KOPT-K1 (cell line): ENCODE results near the gene MRPL50.
"Not testable (repeated sequence)": the region's sequence is repeated elsewhere in the genome, so short reads cannot be mapped to it uniquely, and the experiment has no call there.

Experiments
- H3K27ac ChIP-seq: fragments of 200-600 bp; sonication (generic); 2 replicates; pipeline ENCODE4 v1.5.1; 2016; ENCODE audit warnings: antibody characterized with exemption, mild to moderate bottlenecking, low read depth, low read length; ENCODE audit not compliant: poor library complexity, severe bottlenecking
- H3K36me3 ChIP-seq: fragments of 200-600 bp; sonication (generic); 2 replicates; pipeline ENCODE4 v1.5.1; 2017; ENCODE audit warnings: antibody characterized with exemption, mild to moderate bottlenecking, low read length, moderate library complexity; ENCODE audit not compliant: insufficient read depth
- H3K9me3 ChIP-seq: fragments of 200-600 bp; sonication (generic); 2 replicates; pipeline ENCODE4 v1.5.1; 2017; ENCODE audit warnings: antibody characterized with exemption, low read length, mild to moderate bottlenecking; ENCODE audit not compliant: insufficient read depth, poor library complexity, severe bottlenecking

MRPL50 gene

DNA sequence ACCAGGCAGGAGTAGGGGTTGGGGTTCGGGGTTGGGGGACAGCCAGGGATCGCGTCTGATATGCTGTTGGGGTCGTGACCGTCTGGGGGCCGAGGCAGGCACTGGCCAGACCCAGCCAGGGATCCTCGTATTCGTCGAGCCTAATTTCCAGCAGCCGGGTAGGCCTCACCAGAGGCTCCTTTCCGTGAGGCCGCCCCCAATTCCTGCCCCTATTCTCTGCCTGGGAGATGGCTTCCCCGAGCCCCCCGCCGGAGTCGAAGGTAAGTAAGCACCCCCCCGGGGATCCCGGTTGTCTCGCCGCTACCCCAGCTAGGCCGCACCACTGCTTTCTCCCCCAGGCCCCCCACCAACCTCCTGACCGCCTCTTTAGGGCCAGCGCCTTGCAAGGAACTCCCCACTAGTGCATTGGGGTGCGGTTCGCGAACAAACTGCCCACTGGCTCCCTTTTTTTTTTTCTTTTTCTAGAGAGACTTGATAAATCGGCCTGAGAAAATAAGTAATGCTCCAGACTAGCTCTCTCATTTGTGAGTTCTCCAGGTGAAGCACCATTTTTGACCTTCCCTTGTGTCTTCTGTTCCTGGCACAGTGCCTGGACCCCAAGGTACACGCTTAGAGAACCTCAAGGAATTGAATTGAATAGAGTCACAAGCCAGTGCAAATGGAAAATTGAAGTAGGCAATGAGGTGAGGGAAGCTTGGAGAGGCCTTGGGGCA, 668 bp upstream of the MRPL50 start:
- peak overlapping the region; percentile 63 for H3K27ac ChIP-seq
- peaks cover 34% of the 10 kb centered on the region for H3K9me3 ChIP-seq
- peaks cover 63% of the 10 kb centered on the region for H3K36me3 ChIP-seq

- Histone ChIP-seq H3K36me3 (peaks cover 53% of the 10 kb centered on the region), H3K27ac (peak overlapping the region; percentile 74), H3K9me3 (peaks cover 34% of the 10 kb centered on the region)
Measured at GRCh38 chr9:101397746-101398067, 711 bp downstream of the MRPL50 start.

- no peak overlapping the region for H3K27ac ChIP-seq
- peaks cover 29% of the 10 kb centered on the region for H3K9me3 ChIP-seq
- H3K36me3 ChIP-seq: peaks cover 40% of the 10 kb centered on the region
Measured at GRCh38 chr9:101394687-101395086, 3.7 kb downstream of the MRPL50 start.

DNA sequence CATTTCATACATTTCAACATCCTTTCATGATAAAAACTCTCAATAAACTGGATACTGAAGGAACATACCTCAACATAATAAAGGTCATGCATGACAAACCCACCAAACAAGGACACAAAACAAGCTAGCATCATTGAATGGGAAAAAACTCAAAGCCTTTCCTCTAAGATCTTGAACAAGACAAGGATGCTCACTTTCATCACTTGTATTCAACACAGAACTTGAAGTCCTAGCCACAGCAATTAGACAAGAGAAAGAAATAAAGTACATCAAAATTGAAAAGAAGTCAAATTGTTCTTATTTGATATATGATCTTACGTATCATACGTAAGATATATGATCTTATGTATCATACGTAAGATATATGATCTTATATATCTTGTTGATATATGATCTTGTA, 5.3 kb downstream of the MRPL50 start:
- H3K36me3 ChIP-seq: peaks cover 55% of the 10 kb centered on the region
- no peak overlapping the region for H3K27ac ChIP-seq
- H3K9me3 ChIP-seq: peaks cover 29% of the 10 kb centered on the region

DNA sequence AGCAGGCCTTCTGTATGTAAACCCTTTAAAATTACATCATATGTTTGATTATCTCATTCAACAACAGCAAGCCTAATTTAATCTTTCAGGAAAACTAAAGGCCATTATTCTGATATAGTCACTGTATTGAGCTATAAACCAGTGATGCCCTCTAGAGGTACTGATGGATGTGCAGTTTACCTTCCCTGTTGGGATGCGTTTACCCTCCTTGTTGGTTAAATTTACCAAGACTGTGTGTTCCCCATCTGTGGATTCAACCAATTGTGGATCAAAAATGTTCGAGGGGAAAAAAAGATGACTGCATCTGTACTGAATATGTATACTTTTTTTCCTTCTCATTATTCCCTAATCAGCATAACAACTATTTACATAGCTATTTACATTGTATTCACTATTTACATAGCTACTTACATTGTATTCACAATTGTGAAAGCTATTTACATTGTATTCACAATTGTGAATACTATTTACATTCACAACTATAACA, 9.9 kb downstream of the MRPL50 start:
- peaks cover 47% of the 10 kb centered on the region for H3K36me3 ChIP-seq
- H3K27ac ChIP-seq: no peak overlapping the region
- peaks cover 19% of the 10 kb centered on the region for H3K9me3 ChIP-seq

DNA sequence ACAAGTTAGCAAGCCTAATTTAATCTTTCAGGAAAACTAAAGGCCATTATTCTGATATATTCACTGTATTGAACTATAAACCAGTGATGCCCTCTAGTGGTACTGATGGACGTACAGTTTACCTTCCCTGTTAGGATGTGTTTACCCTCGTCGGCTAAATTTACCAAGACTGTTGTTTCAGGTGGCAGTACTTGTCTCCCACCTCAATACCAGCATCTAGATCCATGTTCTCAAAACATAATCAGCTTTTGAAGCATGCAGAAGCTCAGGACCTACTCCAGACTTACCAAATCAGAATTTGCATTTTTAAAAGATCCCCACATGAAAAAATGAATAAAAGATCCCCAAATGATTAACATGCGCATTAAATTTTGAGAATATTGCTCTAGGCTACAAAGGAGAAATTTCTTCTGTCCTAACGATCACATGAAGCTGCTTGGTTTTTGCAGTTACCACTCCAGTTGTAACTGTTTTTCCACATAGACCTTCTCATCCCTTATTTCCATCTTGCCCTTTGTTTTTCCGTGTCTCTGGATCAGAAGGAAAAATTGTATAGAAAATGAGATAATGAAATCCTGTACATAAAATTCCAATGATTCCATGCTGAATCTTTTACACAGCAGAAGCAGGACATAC, 10.4 kb downstream of the MRPL50 start:
- peaks cover 13% of the 10 kb centered on the region for H3K9me3 ChIP-seq
- H3K27ac ChIP-seq: no peak overlapping the region
- H3K36me3 ChIP-seq: peaks cover 47% of the 10 kb centered on the region

DNA sequence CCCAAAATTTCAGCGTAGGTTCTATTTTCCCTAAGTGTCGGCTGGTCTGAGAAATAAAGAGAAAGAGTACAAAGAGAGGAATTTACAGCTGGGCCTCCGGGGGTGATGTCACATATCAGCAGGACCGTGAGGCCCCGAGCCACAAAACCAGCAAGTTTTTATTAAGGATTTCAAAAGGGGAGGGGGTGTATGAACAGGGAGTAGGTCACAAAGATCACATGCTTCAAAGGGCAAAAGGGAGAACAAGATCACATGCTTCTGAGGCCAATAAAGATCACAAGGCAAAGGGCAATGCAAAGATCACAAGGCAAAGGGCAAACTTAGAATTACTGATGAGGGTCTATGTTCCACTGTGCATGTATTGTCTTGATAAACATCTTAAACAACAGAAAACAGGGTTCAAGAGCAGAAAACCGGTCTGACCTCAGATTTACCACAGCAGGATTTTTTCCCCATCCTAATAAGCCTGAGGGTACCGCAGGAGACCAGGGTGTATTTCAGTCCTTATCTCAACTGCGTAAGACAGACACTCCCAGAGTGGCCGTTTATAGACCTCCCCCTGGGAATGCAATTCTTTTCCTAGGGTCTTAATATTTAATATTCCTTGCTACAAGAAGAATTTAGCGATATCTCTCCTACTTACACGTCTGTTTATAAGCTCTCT, 13.4 kb downstream of the MRPL50 start, which contains the start of gene BAAT:
Gene BAAT, minus strand, starts transcription at position 134 of the 664 bp plus-strand sequence. CDS start 13,602 bp downstream, outside the sequence.
- not testable (repeated sequence) for H3K27ac ChIP-seq
- Histone ChIP-seq H3K36me3 (peaks cover 35% of the 10 kb centered on the region), H3K9me3 (peaks cover 10% of the 10 kb centered on the region)

- H3K27ac ChIP-seq: no peak overlapping the region
- peaks cover 19% of the 10 kb centered on the region for H3K36me3 ChIP-seq
- H3K9me3 ChIP-seq: peaks cover 10% of the 10 kb centered on the region
Measured at GRCh38 chr9:101383361-101383760, 15.1 kb downstream of the MRPL50 start.

GRCh38 chr9:101381833-101382342, 16.5 kb downstream of the MRPL50 start:
- peaks cover 4% of the 10 kb centered on the region for H3K36me3 ChIP-seq
- H3K27ac ChIP-seq: no peak overlapping the region
- H3K9me3 ChIP-seq: peaks cover 10% of the 10 kb centered on the region

DNA sequence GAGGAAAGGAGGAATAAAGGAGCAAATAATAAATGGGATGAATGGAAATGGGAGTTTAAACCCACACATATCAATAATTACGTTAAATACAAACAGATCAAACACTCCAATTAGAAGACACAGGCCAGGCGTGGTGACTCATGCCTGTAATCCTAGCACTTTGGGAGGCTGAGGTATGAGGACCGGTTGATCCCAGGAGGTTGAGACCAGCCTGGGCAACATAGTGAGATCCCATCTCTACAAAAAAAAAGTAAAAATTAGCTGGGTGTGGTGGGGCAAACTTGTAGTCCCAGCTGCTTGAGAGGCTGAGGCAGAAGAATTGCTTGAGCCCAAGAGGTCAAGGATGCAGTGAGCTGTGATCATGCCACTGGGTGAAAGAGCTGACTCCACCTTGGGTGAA, 17.3 kb downstream of the MRPL50 start:
- H3K36me3 ChIP-seq: no peaks in the 10 kb centered on the region
- H3K9me3 ChIP-seq: peaks cover 10% of the 10 kb centered on the region
- no peak overlapping the region for H3K27ac ChIP-seq

GRCh38 chr9:101380295-101380694, 18.1 kb downstream of the MRPL50 start:
- no peaks in the 10 kb centered on the region for H3K36me3 ChIP-seq
- no peak overlapping the region for H3K27ac ChIP-seq
- peaks cover 8% of the 10 kb centered on the region for H3K9me3 ChIP-seq

- no peaks in the 10 kb centered on the region for H3K36me3 ChIP-seq
Measured at GRCh38 chr9:101376111-101376848, 22.1 kb downstream of the MRPL50 start.

GRCh38 chr9:101375546-101375945, 22.9 kb downstream of the MRPL50 start:
- Histone ChIP-seq H3K36me3 (no peaks in the 10 kb centered on the region), H3K27ac (no peak overlapping the region), H3K9me3 (no peaks in the 10 kb centered on the region)

More at GRCh38 chr9:101376111-101376848, 22.1 kb downstream of the MRPL50 start:
- no peaks in the 10 kb centered on the region for H3K9me3 ChIP-seq
- no peak overlapping the region for H3K27ac ChIP-seq

DNA sequence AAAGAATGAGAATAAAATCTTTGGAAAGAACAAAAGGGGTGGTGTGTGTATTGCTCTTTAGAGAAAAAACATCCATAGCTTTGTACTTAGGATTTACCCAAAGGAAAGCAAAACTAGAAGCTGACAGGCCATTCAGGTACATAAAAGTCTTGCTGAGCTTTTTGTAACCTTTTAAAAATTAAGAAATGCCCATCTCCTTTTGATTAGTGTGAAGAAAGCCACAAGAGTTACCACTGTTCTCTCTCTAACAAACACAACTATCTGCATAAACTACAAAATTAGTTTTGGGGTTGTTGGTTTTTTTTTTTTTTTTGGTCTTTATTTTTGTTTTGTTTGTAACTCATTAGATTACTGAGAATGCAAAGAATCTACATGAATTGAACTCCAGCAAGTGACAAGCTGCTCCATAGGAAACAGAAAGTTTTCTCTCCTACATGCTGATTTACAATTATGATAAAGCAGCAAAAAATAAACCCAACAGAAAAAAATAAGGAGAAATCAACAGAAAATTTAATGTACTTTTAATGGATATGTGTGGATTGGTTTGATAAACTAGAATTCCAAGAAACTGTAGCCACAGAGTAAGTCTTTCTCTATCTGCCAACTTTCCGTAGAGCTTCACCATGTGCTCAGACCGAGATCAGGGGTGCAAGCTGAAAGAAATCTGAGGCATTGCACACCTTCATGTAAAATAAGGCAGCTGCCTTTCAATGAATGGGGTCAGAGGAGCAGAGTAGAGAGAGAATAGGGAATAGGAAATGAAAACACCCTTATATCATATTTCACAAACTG, 25.9 kb downstream of the MRPL50 start:
- no peak overlapping the region for H3K27ac ChIP-seq
- H3K9me3 ChIP-seq: no peaks in the 10 kb centered on the region
- no peaks in the 10 kb centered on the region for H3K36me3 ChIP-seq
